Brain microvascular endothelial cell (primary cell): ENCODE measurements around the gene ZNF117.
A peak's percentile ranks its signal among the peaks of the same experiment; 100 is the strongest.
"Not testable (repeated sequence)": the region's sequence is repeated elsewhere in the genome, so short reads cannot be mapped to it uniquely, and the experiment has no call there.

Experiments used
- DNase-seq: peaks from one replicate; pipeline ENCODE4 v3.0.0-alpha.2; 2020
- H3K27ac ChIP-seq: fragments of 250-450 bp; sonication (Bioruptor Pico); 2 replicates; pipeline ENCODE4 v1.5.1; 2020; ENCODE audit warnings: mild to moderate bottlenecking, moderate library complexity
- H3K27me3 ChIP-seq: fragments of 250-450 bp; sonication (Bioruptor Pico); replicated peaks from 2 replicates; pipeline ENCODE4 v1.5.1; 2020; ENCODE audit warnings: mild to moderate bottlenecking
- H3K36me3 ChIP-seq: fragments of 250-450 bp; sonication (Bioruptor Pico); replicated peaks from 2 replicates; pipeline ENCODE4 v1.5.1; 2020; ENCODE audit warnings: mild to moderate bottlenecking
- H3K4me3 ChIP-seq: 2 replicates; pipeline ENCODE4 v1.5.1; 2011; ENCODE audit warnings: low read depth, mild to moderate bottlenecking, control low read depth, low read length, moderate library complexity
- CTCF ChIP-seq: IDR thresholded peaks from 2 replicates; pipeline ENCODE4 v1.5.1; 2011; ENCODE audit warnings: low read depth, mild to moderate bottlenecking, moderate library complexity, low read length, control low read depth, inconsistent platforms; ENCODE audit errors: missing control alignments
- in situ Hi-C: cut with HindIII; loops from 2 replicates; pipeline ENCODE4 v1.10.0; 2017; ENCODE audit warnings: low sequenced_read_pairs, low pct_ligation_motif_present

Gene ZNF117

GRCh38 chr7:64990936-64991335 is at the start of gene ZNF117:
Gene ZNF117 (minus strand): TSS chr7:64991036.
- Histone ChIP-seq H3K27me3 (no peaks in the 10 kb centered on the region), H3K27ac (no peak within 1 kb of the TSS), H3K4me3 (no peak within 1 kb of the TSS), H3K36me3 (peaks cover 29% of the 10 kb centered on the region)
- no peak for DNase-seq
- TF ChIP-seq CTCF: no peak
- in situ Hi-C loops: no loop called here

- H3K27me3 ChIP-seq, H3K36me3 ChIP-seq, in situ Hi-C loops: not testable (repeated sequence)
- Histone ChIP-seq H3K27ac (peak overlapping the region; percentile 28), H3K4me3 (peak overlapping the region; percentile 72)
- DNase-seq: peak; percentile 12
Measured at GRCh38 chr7:65038767-65039166, 47.9 kb upstream of the ZNF117 start.

GRCh38 chr7:65037740-65038688 is 47.2 kb upstream of the ZNF117 start:
- H3K27me3 ChIP-seq: no peaks in the 10 kb centered on the region
- H3K4me3 ChIP-seq: peak overlapping the region; percentile 72
- peak overlapping the region; percentile 75 for H3K27ac ChIP-seq
- DNase-seq: peak; percentile 78
- no peak for TF ChIP-seq CTCF
- H3K36me3 ChIP-seq: no peaks in the 10 kb centered on the region
- in situ Hi-C loops: no loop called here

- DNase-seq, in situ Hi-C loops, H3K27me3 ChIP-seq, H3K36me3 ChIP-seq, H3K27ac ChIP-seq, H3K4me3 ChIP-seq: not testable (repeated sequence)
Measured at GRCh38 chr7:65036526-65036925, 45.7 kb upstream of the ZNF117 start.

GRCh38 chr7:65035469-65035868 is 44.6 kb upstream of the ZNF117 start:
- in situ Hi-C loops, H3K27me3 ChIP-seq, DNase-seq, H3K27ac ChIP-seq, H3K4me3 ChIP-seq, H3K36me3 ChIP-seq: not testable (repeated sequence)

GRCh38 chr7:65034120-65034782 is 43.4 kb upstream of the ZNF117 start:
- H3K4me3 ChIP-seq: not testable (repeated sequence)
- DNase-seq: peak; percentile 68

GRCh38 chr7:65033391-65033790 is 42.6 kb upstream of the ZNF117 start:
- in situ Hi-C loops: not testable (repeated sequence)

More at GRCh38 chr7:65034120-65034782, 43.4 kb upstream of the ZNF117 start:
- H3K36me3 ChIP-seq, H3K27ac ChIP-seq, in situ Hi-C loops, H3K27me3 ChIP-seq: not testable (repeated sequence)

GRCh38 chr7:65025023-65025422 is 34.2 kb upstream of the ZNF117 start:
- H3K27ac ChIP-seq, DNase-seq, H3K36me3 ChIP-seq, in situ Hi-C loops, H3K27me3 ChIP-seq, H3K4me3 ChIP-seq: not testable (repeated sequence)

More at GRCh38 chr7:65033391-65033790, 42.6 kb upstream of the ZNF117 start:
- DNase-seq, H3K27ac ChIP-seq, H3K27me3 ChIP-seq, H3K4me3 ChIP-seq, H3K36me3 ChIP-seq: not testable (repeated sequence)

GRCh38 chr7:65020978-65021377 is 30.1 kb upstream of the ZNF117 start:
- H3K27ac ChIP-seq, H3K36me3 ChIP-seq, H3K4me3 ChIP-seq, in situ Hi-C loops, DNase-seq, H3K27me3 ChIP-seq: not testable (repeated sequence)

GRCh38 chr7:65009881-65010280 is 19.0 kb upstream of the ZNF117 start:
- H3K27ac ChIP-seq, H3K4me3 ChIP-seq, DNase-seq, H3K27me3 ChIP-seq, H3K36me3 ChIP-seq, in situ Hi-C loops: not testable (repeated sequence)

GRCh38 chr7:65009394-65009793 is 18.6 kb upstream of the ZNF117 start:
- H3K36me3 ChIP-seq, DNase-seq, H3K27me3 ChIP-seq, in situ Hi-C loops, H3K4me3 ChIP-seq, H3K27ac ChIP-seq: not testable (repeated sequence)

GRCh38 chr7:65007036-65007435 is 16.2 kb upstream of the ZNF117 start:
- in situ Hi-C loops, DNase-seq, H3K4me3 ChIP-seq, H3K27ac ChIP-seq, H3K36me3 ChIP-seq, H3K27me3 ChIP-seq: not testable (repeated sequence)
